Mononuclear cell (primary cell): Measurements from ENCODE around the gene SNX17. TPM values are rescaled to one million over a fixed set of nuclear protein-coding genes. Genes with fewer than 3 reads are reported as not detected.
"Not testable (repeated sequence)": the region's sequence is repeated elsewhere in the genome, so short reads cannot be mapped to it uniquely, and the experiment has no call there.

Experiments
- H3K27me3 ChIP-seq: 2 replicates; pipeline ENCODE4 v1.6.0; 2011; ENCODE audit warnings: low read length, control low read depth; ENCODE audit not compliant: insufficient read depth
- H3K4me1 ChIP-seq: 2 replicates; pipeline ENCODE4 v1.5.1; 2011; ENCODE audit warnings: mild to moderate bottlenecking, low read length, control low read depth; ENCODE audit not compliant: insufficient read depth
- H3K4me3 ChIP-seq: 2 replicates; pipeline ENCODE4 v1.5.1; 2011; ENCODE audit warnings: mild to moderate bottlenecking, low read length, moderate library complexity
- H3K9me3 ChIP-seq: 2 replicates; pipeline ENCODE4 v1.5.1; 2011; ENCODE audit warnings: low read depth, mild to moderate bottlenecking, control low read depth, low read length
- total RNA-seq: library from RNA; depleted of rRNA; stranded (reverse); fragments of >200 nt; gene quantifications from one replicate; pipeline ENCODE4 v1.2.3, GENCODE V29; 2012

The SNX17 gene
- total RNA-seq, 1 donor, result 54.8 TPM

DNA sequence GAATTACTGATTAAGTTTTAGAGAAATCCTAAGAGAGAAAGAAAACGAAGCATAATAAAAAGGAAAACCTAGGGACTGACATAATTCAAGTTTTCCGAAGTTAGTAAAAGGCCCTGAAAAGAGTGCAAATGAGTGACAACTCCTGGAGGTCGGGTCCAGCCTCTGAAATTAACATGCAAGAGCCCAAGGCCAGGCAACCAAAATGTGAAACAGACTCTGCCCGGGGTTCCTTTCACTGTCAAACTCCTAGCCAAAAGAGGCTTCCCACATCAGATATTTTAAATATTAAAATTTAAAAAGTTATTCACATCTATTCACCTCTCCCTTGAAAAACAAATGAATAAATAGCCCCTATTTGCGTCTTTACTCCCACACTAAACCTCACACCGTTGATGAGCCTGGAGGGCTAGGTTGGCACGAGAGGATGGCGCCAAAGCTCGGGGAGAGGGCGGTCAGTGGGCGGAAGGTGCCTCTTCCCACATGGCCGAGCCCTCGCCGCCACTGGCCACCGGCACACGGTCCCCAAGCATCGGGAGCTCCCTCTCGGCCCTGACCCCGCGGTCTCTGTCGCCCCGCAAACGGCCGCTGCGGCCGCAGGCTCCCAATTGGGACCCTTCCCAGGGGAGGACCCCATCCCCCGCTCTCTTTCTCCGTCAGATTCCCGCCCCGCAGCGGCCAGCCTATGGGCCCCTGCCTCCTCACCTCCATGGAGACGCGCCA, 38.3 kb downstream of the SNX17 start:
- Histone ChIP-seq H3K9me3 (no peaks in the 10 kb centered on the region), H3K4me3 (peak overlapping the region; percentile 97), H3K4me1 (peaks cover 26% of the 10 kb centered on the region), H3K27me3 (no peaks in the 10 kb centered on the region)

GRCh38 chr2:27409321-27410073, 39.1 kb downstream of the SNX17 start, which contains the start of gene PPM1G:
Gene PPM1G (minus strand): TSS chr2:27409591. CDS start chr2:27409422, 169 bp downstream.
- Histone ChIP-seq H3K4me1 (peaks cover 26% of the 10 kb centered on the region), H3K27me3 (no peaks in the 10 kb centered on the region), H3K4me3 (peak within 1 kb of the TSS; percentile 97), H3K9me3 (no peaks in the 10 kb centered on the region)

GRCh38 chr2:27412419-27413152, 42.2 kb downstream of the SNX17 start:
- no peaks in the 10 kb centered on the region for H3K27me3 ChIP-seq
- no peak overlapping the region for H3K4me3 ChIP-seq
- H3K4me1 ChIP-seq, result peaks cover 21% of the 10 kb centered on the region
- no peaks in the 10 kb centered on the region for H3K9me3 ChIP-seq

- Histone ChIP-seq H3K27me3 (no peaks in the 10 kb centered on the region), H3K4me1 (no peaks in the 10 kb centered on the region), H3K4me3 (no peak overlapping the region), H3K9me3 (no peaks in the 10 kb centered on the region)
These were observed 45.7 kb downstream of the SNX17 start for GRCh38 chr2:27416151-27416550.

GRCh38 chr2:27420996-27421395, 50.6 kb downstream of the SNX17 start:
- H3K27me3 ChIP-seq, result no peaks in the 10 kb centered on the region
- H3K4me1 ChIP-seq, result no peaks in the 10 kb centered on the region
- no peak overlapping the region for H3K4me3 ChIP-seq
- no peaks in the 10 kb centered on the region for H3K9me3 ChIP-seq

DNA sequence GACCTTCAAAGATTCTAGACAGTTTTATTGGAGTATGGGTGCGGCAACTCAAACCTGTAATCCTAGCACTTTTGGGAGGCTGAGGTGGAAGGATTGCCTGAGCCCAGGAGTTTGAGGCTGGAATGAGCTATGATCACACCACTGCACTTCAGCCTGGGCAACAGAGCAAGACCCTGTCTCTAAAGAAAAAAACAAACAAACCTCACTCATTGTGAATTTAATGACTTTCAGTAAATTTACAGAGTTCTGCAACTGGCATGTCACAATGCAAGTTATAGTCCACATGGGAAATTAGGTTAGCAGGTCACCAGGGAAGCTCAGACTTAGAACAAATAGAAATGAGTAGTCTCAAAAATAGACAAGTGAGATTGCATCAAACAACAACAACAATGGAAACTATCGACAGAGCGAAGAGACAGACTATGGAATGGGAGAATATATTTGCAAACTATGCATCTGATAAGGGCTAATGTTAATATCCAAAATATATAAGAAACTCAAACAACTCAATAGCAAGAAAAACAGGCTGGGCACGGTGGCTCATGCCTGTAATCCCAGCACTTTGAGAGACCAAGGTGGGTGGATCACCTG, 51.3 kb downstream of the SNX17 start:
- H3K9me3 ChIP-seq, result no peaks in the 10 kb centered on the region
- no peaks in the 10 kb centered on the region for H3K4me1 ChIP-seq
- no peak overlapping the region for H3K4me3 ChIP-seq
- H3K27me3 ChIP-seq, result no peaks in the 10 kb centered on the region

DNA sequence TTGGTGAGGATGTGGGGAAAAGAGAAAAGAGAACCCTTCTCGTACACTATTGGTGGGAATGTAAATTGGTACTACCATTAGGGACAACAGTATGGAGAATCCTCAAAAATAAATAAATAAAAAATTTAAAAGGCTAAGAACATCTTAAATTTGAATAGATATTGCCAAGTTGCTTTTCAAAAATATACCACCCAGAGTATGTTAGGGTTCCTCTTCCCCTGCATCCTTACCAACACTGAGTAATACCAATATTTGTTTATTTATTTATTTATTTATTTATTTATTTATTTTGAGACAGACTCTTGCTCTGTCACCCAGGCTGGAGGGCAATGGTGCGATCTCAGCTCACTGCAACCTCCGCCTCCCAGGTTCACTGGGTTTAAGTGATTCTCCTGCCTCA, 52.5 kb downstream of the SNX17 start:
- no peaks in the 10 kb centered on the region for H3K27me3 ChIP-seq
- peaks cover 7% of the 10 kb centered on the region for H3K4me1 ChIP-seq
- no peak overlapping the region for H3K4me3 ChIP-seq
- no peaks in the 10 kb centered on the region for H3K9me3 ChIP-seq

DNA sequence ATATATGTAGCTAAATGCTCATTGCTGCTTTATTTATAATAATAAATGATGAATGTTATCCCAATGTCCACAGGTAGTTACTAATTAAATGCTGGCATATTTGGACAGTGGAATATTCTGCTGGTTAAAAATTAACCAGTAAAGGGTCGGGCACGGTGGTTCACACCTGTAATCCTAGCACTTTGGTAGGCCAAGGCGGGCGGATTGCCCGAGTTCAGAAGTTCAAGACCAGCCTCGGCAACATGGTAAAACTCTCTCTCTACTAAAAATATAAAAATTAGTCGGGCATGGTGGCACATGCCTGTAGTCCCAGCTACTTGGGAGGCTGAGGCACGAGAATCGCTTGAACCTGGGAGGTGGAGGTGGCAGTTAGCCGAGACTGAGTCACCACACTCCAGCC, 54.6 kb downstream of the SNX17 start:
- H3K4me3 ChIP-seq, result not testable (repeated sequence)

More for the DNA sequence above, 54.6 kb downstream of the SNX17 start:
- H3K9me3 ChIP-seq, H3K27me3 ChIP-seq: not testable (repeated sequence)
- peaks cover 17% of the 10 kb centered on the region for H3K4me1 ChIP-seq

Other genes starting within 250 kb of the SNX17 start
- 0.10 TPM for gene ABHD1, start 246.8 kb upstream of the SNX17 start, total RNA-seq
- 11.0 TPM for gene PREB, start 236.0 kb upstream of the SNX17 start, total RNA-seq
- gene PRR30, start 231.2 kb upstream of the SNX17 start, total RNA-seq, result not detected
- not detected for gene TCF23, start 221.6 kb upstream of the SNX17 start, total RNA-seq
- gene ATRAID, start 158.6 kb upstream of the SNX17 start, total RNA-seq, result 96.4 TPM
- gene SLC5A6, start 158.3 kb upstream of the SNX17 start, total RNA-seq, result 48.4 TPM
- 5.7 TPM for gene CAD, start 153.2 kb upstream of the SNX17 start, total RNA-seq
- not detected for gene SLC30A3, start 107.6 kb upstream of the SNX17 start, total RNA-seq
- not detected for gene DNAJC5G, start 95.2 kb upstream of the SNX17 start, total RNA-seq
- gene TRIM54, start 88.2 kb upstream of the SNX17 start, total RNA-seq, result not detected
- not detected for gene UCN, start 62.2 kb upstream of the SNX17 start, total RNA-seq
- 30.5 TPM for gene MPV17, start 47.5 kb upstream of the SNX17 start, total RNA-seq
- 45.0 TPM for gene GTF3C2, start 13.9 kb upstream of the SNX17 start, total RNA-seq
- gene EIF2B4, start 278 bp upstream of the SNX17 start, total RNA-seq, result 8.8 TPM
- gene ZNF513, start 10.1 kb downstream of the SNX17 start, total RNA-seq, result 11.5 TPM
- 31.6 TPM for gene PPM1G, start 39.0 kb downstream of the SNX17 start, total RNA-seq
- 126 TPM for gene NRBP1, start 58.0 kb downstream of the SNX17 start, total RNA-seq
- 0.52 TPM for gene KRTCAP3, start 71.8 kb downstream of the SNX17 start, total RNA-seq
- 5.9 TPM for gene IFT172, start 119.1 kb downstream of the SNX17 start, total RNA-seq
- gene FNDC4, start 124.6 kb downstream of the SNX17 start, total RNA-seq, result 0.10 TPM
- gene GCKR, start 126.2 kb downstream of the SNX17 start, total RNA-seq, result not detected
- 12.8 TPM for gene ZNF512, start 212.4 kb downstream of the SNX17 start, total RNA-seq